Neural progenitor cell (in vitro differentiated cells): ENCODE measurements around the gene ERBIN.

Experiments used
- EZH2phosphoT487 ChIP-seq: fragments of 200-600 bp; sonication (generic); IDR thresholded peaks from 2 replicates; pipeline ENCODE4 v1.6.1; 2017; ENCODE audit warnings: antibody characterized with exemption
- TF ChIP-seq, protein P1 (sequence below): fragments of 200-600 bp; sonication (generic); IDR thresholded peaks from 2 replicates; pipeline ENCODE4 v1.5.1; 2017; ENCODE audit warnings: antibody characterized with exemption, mild to moderate bottlenecking

DNA sequence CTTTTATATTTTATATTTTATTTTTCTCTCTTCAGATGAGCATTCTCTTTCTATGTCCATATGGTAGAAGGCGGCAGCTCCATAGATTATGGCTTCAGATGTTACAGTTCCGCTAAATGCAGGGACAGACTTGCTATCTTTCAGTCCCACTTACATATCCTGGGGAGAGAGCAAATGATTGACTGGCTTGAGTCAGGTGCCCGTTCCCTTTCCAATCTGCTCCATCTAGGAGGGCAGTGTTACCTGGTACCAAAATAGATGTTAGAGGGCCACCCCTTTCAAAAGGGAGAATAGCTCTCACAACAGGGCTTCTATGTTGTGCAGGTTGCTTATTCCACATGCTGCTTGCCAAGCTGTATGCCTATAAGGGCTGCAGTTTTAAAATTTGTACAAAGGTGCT is 45.3 kb downstream of the ERBIN start:
- TF ChIP-seq, protein P1, sequence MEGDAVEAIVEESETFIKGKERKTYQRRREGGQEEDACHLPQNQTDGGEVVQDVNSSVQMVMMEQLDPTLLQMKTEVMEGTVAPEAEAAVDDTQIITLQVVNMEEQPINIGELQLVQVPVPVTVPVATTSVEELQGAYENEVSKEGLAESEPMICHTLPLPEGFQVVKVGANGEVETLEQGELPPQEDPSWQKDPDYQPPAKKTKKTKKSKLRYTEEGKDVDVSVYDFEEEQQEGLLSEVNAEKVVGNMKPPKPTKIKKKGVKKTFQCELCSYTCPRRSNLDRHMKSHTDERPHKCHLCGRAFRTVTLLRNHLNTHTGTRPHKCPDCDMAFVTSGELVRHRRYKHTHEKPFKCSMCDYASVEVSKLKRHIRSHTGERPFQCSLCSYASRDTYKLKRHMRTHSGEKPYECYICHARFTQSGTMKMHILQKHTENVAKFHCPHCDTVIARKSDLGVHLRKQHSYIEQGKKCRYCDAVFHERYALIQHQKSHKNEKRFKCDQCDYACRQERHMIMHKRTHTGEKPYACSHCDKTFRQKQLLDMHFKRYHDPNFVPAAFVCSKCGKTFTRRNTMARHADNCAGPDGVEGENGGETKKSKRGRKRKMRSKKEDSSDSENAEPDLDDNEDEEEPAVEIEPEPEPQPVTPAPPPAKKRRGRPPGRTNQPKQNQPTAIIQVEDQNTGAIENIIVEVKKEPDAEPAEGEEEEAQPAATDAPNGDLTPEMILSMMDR: no peak
- no peak for TF ChIP-seq EZH2phosphoT487
